HG02623 (cell line): Measurements from ENCODE around the gene NDRG3.
"Not testable (repeated sequence)": the region's sequence is repeated elsewhere in the genome, so short reads cannot be mapped to it uniquely, and the experiment has no call there.

Source experiments
- ATAC-seq: cut with Tn5 transposase; IDR thresholded peaks from one replicate; pipeline ENCODE4 v1.9.1; 2021; ENCODE audit warnings: moderate library complexity; ENCODE audit not compliant: unreplicated experiment

The NDRG3 gene

GRCh38 chr20:36613974-36614373, 131.9 kb downstream of the NDRG3 start:
- no peak for ATAC-seq

- no peak for ATAC-seq
Observed at GRCh38 chr20:36611625-36612024, 134.3 kb downstream of the NDRG3 start.

GRCh38 chr20:36608388-36608728, 137.5 kb downstream of the NDRG3 start:
- not testable (repeated sequence) for ATAC-seq

GRCh38 chr20:36607586-36608387, 138.1 kb downstream of the NDRG3 start:
- ATAC-seq, result no peak

GRCh38 chr20:36606158-36607066, 139.5 kb downstream of the NDRG3 start:
- no peak for ATAC-seq

GRCh38 chr20:36605399-36606157, 140.3 kb downstream of the NDRG3 start, which contains the start of gene RAB5IF:
TSS of gene RAB5IF (plus strand) at chr20:36605779. CDS start at chr20:36605952, 173 bp downstream.
- ATAC-seq, result peak; percentile 80

GRCh38 chr20:36604952-36605398, 140.9 kb downstream of the NDRG3 start:
- ATAC-seq, result peak; percentile 19
